GM18519 (cell line): ENCODE measurements around the gene AICDA.
"Not testable (repeated sequence)": the region's sequence is repeated elsewhere in the genome, so short reads cannot be mapped to it uniquely, and the experiment has no call there.

Experiments
- ATAC-seq: cut with Tn5 transposase; IDR thresholded peaks from one replicate; pipeline ENCODE4 v1.9.1; 2021; ENCODE audit warnings: mild to moderate bottlenecking, moderate library complexity; ENCODE audit not compliant: unreplicated experiment, low FRiP score

AICDA gene

GRCh38 chr12:8612629-8613028, at the start of gene AICDA:
Gene AICDA (minus strand): TSS chr12:8612859. CDS start chr12:8612767, 92 bp downstream.
- ATAC-seq = no peak

GRCh38 chr12:8661751-8662150, 49.1 kb upstream of the AICDA start:
- ATAC-seq = no peak

DNA sequence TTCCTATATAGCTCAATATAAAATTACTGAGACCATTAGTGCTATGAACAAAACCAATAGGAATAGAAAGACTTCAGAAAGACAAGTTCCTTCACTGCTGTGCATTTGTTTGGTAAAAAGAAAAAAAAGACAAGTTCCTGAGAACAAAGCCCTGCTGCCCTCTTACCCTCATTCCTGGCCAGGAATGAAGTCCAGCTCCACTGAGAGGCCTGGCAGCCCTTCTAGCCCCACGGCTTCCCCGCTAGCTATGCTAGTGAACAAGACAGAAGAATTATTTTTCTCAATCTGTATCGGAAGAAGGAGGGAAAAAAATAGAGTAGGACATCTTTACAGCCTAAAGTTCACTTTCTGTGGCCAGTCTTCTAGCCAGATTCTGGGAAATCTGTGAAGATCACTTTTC, 48.4 kb upstream of the AICDA start:
- no peak for ATAC-seq

DNA sequence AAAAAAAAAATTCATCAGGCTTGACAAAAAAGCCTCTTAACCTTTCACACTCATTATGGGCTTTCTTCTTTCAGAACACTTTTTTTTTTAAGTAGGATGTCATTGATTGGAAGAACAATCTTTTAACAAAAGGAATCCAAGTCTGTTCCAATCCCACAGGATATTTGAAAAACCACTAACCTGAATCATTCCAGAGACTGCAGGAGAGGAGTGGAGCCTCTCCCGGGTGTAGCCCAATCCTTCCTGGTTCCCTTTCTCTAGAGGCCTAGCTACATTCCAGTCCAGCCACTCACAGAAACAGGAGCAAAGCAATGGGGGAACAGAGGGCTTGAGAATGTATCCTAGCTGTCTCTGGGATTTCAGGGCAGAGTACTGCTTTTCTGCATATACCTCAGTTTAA, 45.7 kb upstream of the AICDA start:
- no peak for ATAC-seq

- no peak for ATAC-seq
Observed at GRCh38 chr12:8655421-8655820, 42.8 kb upstream of the AICDA start.

GRCh38 chr12:8648576-8649205, 36.0 kb upstream of the AICDA start:
- peak; percentile 71 for ATAC-seq

GRCh38 chr12:8647968-8648367, 35.3 kb upstream of the AICDA start:
- no peak for ATAC-seq

DNA sequence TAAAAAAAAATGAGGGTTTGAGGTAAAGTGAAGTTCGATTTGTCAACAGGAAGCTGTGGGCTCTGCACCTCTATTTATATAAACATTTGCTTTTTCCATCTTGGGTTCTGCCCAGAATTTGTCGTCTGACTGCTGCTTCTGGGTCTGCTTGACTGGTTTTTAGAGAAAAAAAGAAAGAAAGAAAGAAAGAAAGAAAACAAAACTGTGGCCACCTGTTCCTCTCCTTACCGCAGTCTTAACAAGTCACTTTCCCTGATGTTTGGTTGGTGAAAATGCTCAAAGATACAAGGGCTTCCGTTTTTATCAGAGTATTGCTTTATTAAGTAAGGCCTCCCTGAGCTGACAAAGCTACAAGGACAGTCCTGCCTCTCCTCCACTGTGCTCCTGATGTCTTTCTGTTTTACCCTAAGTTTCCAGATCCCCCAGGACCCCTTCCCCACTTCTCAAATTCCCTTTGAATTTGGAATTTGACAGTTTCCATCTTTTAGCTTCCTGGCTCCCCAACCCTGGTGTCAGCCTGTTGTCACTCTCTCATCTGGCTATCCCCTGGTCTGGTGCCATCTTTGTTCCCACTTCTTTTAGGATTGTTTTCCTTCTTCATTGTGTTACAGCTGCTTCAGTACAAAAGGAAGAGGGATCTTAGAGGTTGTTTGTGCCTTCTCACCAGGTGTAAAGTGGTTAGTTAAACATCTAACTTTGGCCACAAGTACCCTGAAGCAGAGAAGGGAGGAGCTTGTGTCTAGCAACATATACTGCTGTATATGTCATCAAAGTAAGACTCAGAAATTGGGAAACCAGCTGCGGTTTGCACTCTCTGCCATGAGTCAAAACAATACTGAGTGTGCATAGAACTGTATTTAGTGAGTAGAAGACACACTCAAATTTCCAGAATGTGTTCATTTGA, 31.9 kb upstream of the AICDA start:
- peak; percentile 33 for ATAC-seq

- no peak for ATAC-seq
Observed at GRCh38 chr12:8642775-8643174, 30.1 kb upstream of the AICDA start.

- no peak for ATAC-seq
Observed at GRCh38 chr12:8639936-8640335, 27.3 kb upstream of the AICDA start.

GRCh38 chr12:8638951-8639350, 26.3 kb upstream of the AICDA start:
- ATAC-seq = no peak

GRCh38 chr12:8637666-8638065, 25.0 kb upstream of the AICDA start:
- ATAC-seq = no peak

- no peak for ATAC-seq
Observed at GRCh38 chr12:8637244-8637643, 24.6 kb upstream of the AICDA start.

GRCh38 chr12:8636581-8636980, 23.9 kb upstream of the AICDA start:
- no peak for ATAC-seq

- not testable (repeated sequence) for ATAC-seq
Observed at GRCh38 chr12:8636007-8636346, 23.3 kb upstream of the AICDA start.

DNA sequence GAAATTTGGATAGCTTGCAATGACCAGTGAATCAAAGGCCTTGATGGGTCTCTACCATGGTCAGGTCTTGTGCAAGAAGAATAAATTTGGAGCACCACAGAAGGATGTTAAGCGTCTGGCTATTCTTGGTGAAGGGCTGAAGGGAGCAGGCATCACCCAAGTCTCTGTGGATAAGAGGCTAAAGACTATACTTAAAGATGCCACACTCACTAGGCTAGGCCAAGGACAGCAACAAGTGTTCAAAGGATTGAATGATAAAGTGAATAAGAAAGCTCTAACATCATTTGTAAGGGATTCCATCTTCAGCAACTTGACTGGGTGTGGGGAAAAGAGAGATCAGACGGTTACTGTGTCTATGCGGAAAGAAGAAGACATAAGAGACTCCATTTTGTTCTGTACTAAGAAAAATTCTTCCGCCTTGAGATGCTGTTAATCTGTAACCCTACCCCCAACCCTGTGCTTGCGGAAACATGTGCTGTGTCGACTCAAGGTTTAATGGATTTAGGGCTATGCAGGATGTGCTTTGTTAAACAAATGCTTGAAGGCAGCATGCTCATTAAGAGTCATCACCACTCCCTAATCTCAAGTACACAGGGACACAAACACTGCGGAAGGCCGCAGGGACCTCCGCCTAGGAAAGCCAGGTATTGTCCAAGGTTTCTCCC, 22.8 kb upstream of the AICDA start:
- not testable (repeated sequence) for ATAC-seq

DNA sequence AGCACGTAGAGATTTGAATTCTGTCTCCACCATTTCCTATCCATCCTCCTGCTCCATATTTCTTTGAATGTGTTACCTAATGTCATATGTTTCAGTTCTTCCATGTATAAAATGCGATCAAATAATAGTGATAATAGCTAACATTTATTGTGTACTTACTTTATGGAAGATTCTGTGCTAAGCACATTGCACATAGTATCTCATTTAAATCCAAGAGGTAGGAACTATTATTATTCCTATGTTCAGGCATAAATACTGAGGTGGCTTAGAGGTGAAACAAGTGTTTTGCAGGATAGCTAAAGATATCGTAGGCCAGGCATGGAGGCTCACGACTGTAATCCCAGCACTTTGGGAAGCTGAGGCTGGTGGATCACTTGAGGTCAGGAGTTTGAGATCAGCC, 17.5 kb upstream of the AICDA start:
- no peak for ATAC-seq

- ATAC-seq = peak; percentile 88
Observed at GRCh38 chr12:8629486-8630033, 16.9 kb upstream of the AICDA start.

DNA sequence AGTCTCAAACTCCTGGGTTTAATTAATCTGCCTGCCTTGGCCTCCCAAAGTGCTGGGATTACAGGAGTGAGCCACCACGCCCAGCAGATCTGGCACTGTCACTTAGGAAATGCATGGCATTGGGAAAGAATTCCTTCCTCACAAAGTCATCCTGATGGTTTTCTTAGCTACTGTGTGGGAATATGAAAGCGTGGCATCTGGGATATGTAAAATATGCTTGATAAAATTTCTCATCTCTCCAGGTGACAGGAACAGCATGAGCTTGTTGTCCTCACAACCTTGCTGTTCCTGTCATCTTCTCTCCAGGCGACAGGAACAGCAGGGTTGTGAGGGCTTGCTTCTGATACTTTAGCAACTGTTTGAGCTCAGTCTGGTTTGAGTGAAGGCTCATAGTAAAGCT, 16.1 kb upstream of the AICDA start:
- no peak for ATAC-seq

DNA sequence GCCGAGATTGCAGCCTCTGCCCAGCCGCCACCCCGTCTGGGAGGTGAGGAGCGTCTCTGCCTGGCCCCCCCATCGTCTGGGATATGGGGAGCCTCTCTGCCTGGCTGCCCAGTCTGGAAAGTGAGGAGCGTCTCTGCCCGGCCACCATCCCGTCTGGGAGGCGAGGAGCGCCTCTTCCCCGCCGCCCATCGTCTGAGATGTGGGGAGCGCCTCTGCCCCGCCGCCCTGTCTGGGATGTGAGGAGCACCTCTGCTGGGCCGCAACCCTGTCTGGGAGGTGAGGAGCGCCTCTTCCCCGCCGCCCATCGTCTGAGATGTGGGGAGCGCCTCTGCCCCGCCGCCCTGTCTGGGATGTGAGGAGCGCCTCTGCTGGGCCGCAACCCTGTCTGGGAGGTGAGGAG, 12.1 kb upstream of the AICDA start:
- ATAC-seq = not testable (repeated sequence)

- ATAC-seq = no peak
Observed at GRCh38 chr12:8622646-8623045, 10.0 kb upstream of the AICDA start.
